Panc1 (cell line): ENCODE results near the gene GZMB. TPM values are rescaled to one million over a fixed set of nuclear protein-coding genes. Genes with fewer than 3 reads are reported as not detected.

ENCODE experiments used
- ATAC-seq: fragments of 200-7000 bp; cut with Tn5 transposase; 2 replicates; pipeline ENCODE4 v1.9.1; 2020; ENCODE audit warnings: mild to moderate bottlenecking, moderate library complexity
- BruUV-seq: library from RNA; stranded (reverse); fragments of 400-500 nt; replicated peaks from 2 replicates; lab custom pipeline; 2021; lab: Mats Ljungman, UMichigan
- CTCF ChIA-PET: fragments of 300-600 bp; sonication (Branson Sonifier 250); formaldehyde crosslinking; loops from one replicate; lab custom pipeline; 2022; ENCODE audit warnings: antibody characterized with exemption; lab: Charles Lee
- POLR2A ChIA-PET: fragments of 300-600 bp; sonication (Branson Sonifier 250); formaldehyde crosslinking; loops from one replicate; lab custom pipeline; 2022; ENCODE audit warnings: antibody characterized with exemption; lab: Charles Lee
- DNase-seq: peaks from one replicate; pipeline ENCODE4 v3.0.0-alpha.2; 2010; ENCODE audit warnings: low read depth, low spot score
- H3K27ac ChIP-seq: 2 replicates; pipeline ENCODE4 v1.5.1; 2011; ENCODE audit warnings: mild to moderate bottlenecking, low read length, inconsistent platforms
- H3K27me3 ChIP-seq: fragments of 200-500 bp; sonication (Bioruptor generic); 2 replicates; pipeline ENCODE4 v1.6.0; 2014; ENCODE audit warnings: low read length, inconsistent platforms; ENCODE audit not compliant: control insufficient read depth, insufficient read depth
- H3K36me3 ChIP-seq: fragments of 200-500 bp; sonication (Bioruptor generic); 2 replicates; pipeline ENCODE4 v1.5.1; 2014; ENCODE audit warnings: inconsistent platforms, mild to moderate bottlenecking, low read length, moderate library complexity; ENCODE audit not compliant: control insufficient read depth, insufficient read depth
- H3K4me1 ChIP-seq: 2 replicates; pipeline ENCODE4 v1.5.1; 2011; ENCODE audit warnings: inconsistent platforms, mild to moderate bottlenecking, low read length, moderate library complexity; ENCODE audit not compliant: control insufficient read depth, insufficient read depth
- H3K4me3 ChIP-seq, 2 experiments: 2 replicates each; pipeline ENCODE4 v1.5.1; 2011 to 2012; ENCODE audit warnings: low read depth in 2 of 2, low read length in 2 of 2, mild to moderate bottlenecking in 2 of 2, inconsistent platforms in 1 of 2, moderate library complexity in 1 of 2
- H3K9me3 ChIP-seq: fragments of 200-500 bp; sonication (Bioruptor generic); 2 replicates; pipeline ENCODE4 v1.5.1; 2014; ENCODE audit warnings: low read depth, mild to moderate bottlenecking, inconsistent platforms, low read length, moderate library complexity; ENCODE audit not compliant: control insufficient read depth, insufficient read depth
- CTCF ChIP-seq: fragments of 450-650 bp; IDR thresholded peaks from 2 replicates; pipeline ENCODE4 v1.5.1; 2017; ENCODE audit warnings: mild to moderate bottlenecking
- POLR2AphosphoS5 ChIP-seq: IDR thresholded peaks from 2 replicates; pipeline ENCODE4 v1.6.1; 2012; ENCODE audit warnings: mild to moderate bottlenecking, low read depth, low read length, moderate library complexity
- REST ChIP-seq, 2 experiments: IDR thresholded peaks; 2 replicates each; pipeline ENCODE4 v1.6.1; 2011 to 2012; ENCODE audit warnings: low read depth in 2 of 2, control low read depth in 1 of 2, low read length in 1 of 2, mild to moderate bottlenecking in 1 of 2, moderate library complexity in 1 of 2; ENCODE audit not compliant: insufficient read depth in 1 of 2
- SIN3A ChIP-seq: IDR thresholded peaks from 2 replicates; pipeline ENCODE4 v1.6.1; 2012; ENCODE audit warnings: low read depth, mild to moderate bottlenecking, low read length, moderate library complexity, borderline replicate concordance; ENCODE audit not compliant: insufficient read depth
- TCF7L2 ChIP-seq: IDR thresholded peaks from 2 replicates; pipeline ENCODE4 v1.6.1; 2011; ENCODE audit warnings: mild to moderate bottlenecking, low read depth, low read length, inconsistent platforms
- in situ Hi-C: cut with HindIII; loops from 2 replicates; pipeline ENCODE4 v1.10.0; 2016; ENCODE audit warnings: low sequenced_read_pairs, low pct_unique_long_range_greater_than_20kb
- intact Hi-C: fragments of 100-400 bp; cut with micrococcal nuclease; formaldehyde crosslinking; loops from one replicate; pipeline ENCODE4 v1.10.0; 2022; ENCODE audit not compliant: unreplicated experiment
- total RNA-seq: library from RNA; stranded (reverse); gene quantifications from one replicate; pipeline ENCODE4 v1.2.1, GENCODE V29; 2021; ENCODE audit not compliant: unreplicated experiment

GZMB gene
- total RNA-seq, 1 experiment from 2014 or later, result 1.2 TPM

- POLR2A ChIA-PET, result no interaction called here
- no peak for TF ChIP-seq CTCF
- CTCF ChIA-PET, result no interaction called here
- Histone ChIP-seq H3K36me3 (no peaks in the 10 kb centered on the region), H3K4me3 (no peak overlapping the region), H3K4me1 (no peaks in the 10 kb centered on the region), H3K27me3 (no peaks in the 10 kb centered on the region), H3K27ac (no peak overlapping the region), H3K9me3 (no peaks in the 10 kb centered on the region)
- in situ Hi-C loops, result no loop called here
- ATAC-seq (no peak), DNase-seq (no peak)
- BruUV-seq, result no TSS peak
- intact Hi-C loops, result no loop called here
Observed at GRCh38 chr14:24607635-24608514, 26.1 kb downstream of the GZMB start.

GRCh38 chr14:24607081-24607480 is 26.9 kb downstream of the GZMB start:
- Histone ChIP-seq H3K27ac (no peak overlapping the region), H3K27me3 (no peaks in the 10 kb centered on the region), H3K4me1 (no peaks in the 10 kb centered on the region), H3K36me3 (no peaks in the 10 kb centered on the region), H3K4me3 (no peak overlapping the region), H3K9me3 (no peaks in the 10 kb centered on the region)
- ATAC-seq (no peak), DNase-seq (no peak)
- no peak for TF ChIP-seq TCF7L2
- no peak for TF ChIP-seq REST (IDR thresholded peaks at IDR 0.05; ENCODE audit: insufficient read depth in 1 of 2, low read depth in 2 of 2, low read length in 1 of 2)
- no peak for TF ChIP-seq POLR2AphosphoS5
- no peak for TF ChIP-seq SIN3A
- TF ChIP-seq CTCF, result no peak
- intact Hi-C loops (no loop called here), in situ Hi-C loops (no loop called here)
- ChIA-PET CTCF (no interaction called here), POLR2A (no interaction called here)
- no TSS peak for BruUV-seq
